HepG2 (cell line): ENCODE results near the gene RAB24. TPM values are rescaled to one million over a fixed set of nuclear protein-coding genes. Genes with fewer than 3 reads are reported as not detected.

Experiments used
- ATAC-seq: fragments of 200-7000 bp; cut with Tn5 transposase; 3 replicates; pipeline ENCODE4 v1.9.1; 2020; ENCODE audit warnings: mild to moderate bottlenecking, moderate library complexity
- BruUV-seq: library from RNA; stranded (reverse); fragments of 400-500 nt; replicated peaks from 2 replicates; lab custom pipeline; 2021; lab: Mats Ljungman, UMichigan
- CTCF ChIA-PET: fragments of 300-600 bp; formaldehyde crosslinking; extraction: SDS; loops from one replicate; lab custom pipeline; 2021; ENCODE audit warnings: low total read pairs, inconsistent platforms, low intra/inter-chr PET ratio; lab: Yijun Ruan, JAX
- POLR2A ChIA-PET: fragments of 350-600 bp; sonication (Branson Sonifier 250); formaldehyde crosslinking; loops from one replicate; lab custom pipeline; 2020; ENCODE audit warnings: antibody characterized with exemption, inconsistent platforms; lab: Yijun Ruan, JAX
- DNase-seq: peaks from one replicate; pipeline ENCODE4 v3.0.0-alpha.2; 2015; ENCODE audit warnings: low spot score
- FAIRE-seq: peaks from 3 replicates; lab custom pipeline; 2011; peaks lifted over from hg19 to GRCh38; lab: Jason Lieb, UNC
- H2AFZ ChIP-seq: one replicate; pipeline ENCODE4 v1.6.1; 2011; ENCODE audit warnings: low read length, inconsistent platforms
- H3K27ac ChIP-seq: fragments of 300-600 bp; 3 replicates; pipeline ENCODE4 v1.8.0; 2011; ENCODE audit warnings: mixed run types, mild to moderate bottlenecking, mixed read lengths, low read length, inconsistent platforms; ENCODE audit not compliant: insufficient read depth; ENCODE audit errors: extremely low read length
- H3K27me3 ChIP-seq, 2 experiments: fragments of 200-600 bp in 1 of 2; 2 replicates in 1 of 2; 3 replicates in 1 of 2; pipeline versions ENCODE4 v1.6.0 to v1.8.0; 2011; ENCODE audit warnings: low read length in 2 of 2, mild to moderate bottlenecking in 2 of 2, moderate library complexity in 2 of 2, inconsistent platforms in 1 of 2; ENCODE audit not compliant: insufficient read depth in 2 of 2, control insufficient read depth in 1 of 2
- H3K36me3 ChIP-seq, 2 experiments: fragments of 200-600 bp in 1 of 2; replicated peaks in 1 of 2; 2 replicates in 1 of 2; 3 replicates in 1 of 2; pipeline versions ENCODE4 v1.5.1 to v1.8.0; 2011; ENCODE audit warnings: low read length in 2 of 2, inconsistent platforms in 1 of 2; ENCODE audit not compliant: insufficient read depth in 2 of 2, control insufficient read depth in 1 of 2
- H3K4me1 ChIP-seq: 2 replicates; pipeline ENCODE4 v1.5.1; 2012; ENCODE audit warnings: low read length, inconsistent platforms; ENCODE audit not compliant: insufficient read depth
- H3K4me2 ChIP-seq: 2 replicates; pipeline ENCODE4 v1.6.0; 2011; ENCODE audit warnings: low read depth, low read length, inconsistent platforms
- H3K4me3 ChIP-seq, 3 experiments: fragments of 200-600 bp in 1 of 3; sonication (generic), shearing (Covaris generic) in 1 of 3; replicated peaks in 1 of 3; 2 replicates each; pipeline ENCODE4 v1.5.1; 2011 to 2016; ENCODE audit warnings: low read length in 3 of 3, inconsistent platforms in 2 of 3, low read depth in 2 of 3, mild to moderate bottlenecking in 2 of 3, control low read depth in 1 of 3, mixed read lengths in 1 of 3; ENCODE audit not compliant: insufficient read depth in 1 of 3
- H3K79me2 ChIP-seq: one replicate; pipeline ENCODE4 v1.6.1; 2011; ENCODE audit warnings: low read length, inconsistent platforms; ENCODE audit not compliant: insufficient read depth
- H3K9ac ChIP-seq: 2 replicates; pipeline ENCODE4 v1.6.0; 2011; ENCODE audit warnings: mild to moderate bottlenecking, low read depth, low read length, inconsistent platforms; ENCODE audit not compliant: insufficient read depth
- H3K9me3 ChIP-seq: 2 replicates; pipeline ENCODE4 v1.5.1; 2012; ENCODE audit warnings: mild to moderate bottlenecking, low read length
- H4K20me1 ChIP-seq: 2 replicates; pipeline ENCODE4 v1.6.0; 2011; ENCODE audit warnings: inconsistent platforms, mild to moderate bottlenecking, low read length, moderate library complexity; ENCODE audit not compliant: insufficient read depth
- CHD2 ChIP-seq: IDR thresholded peaks from 2 replicates; pipeline ENCODE4 v1.6.1; 2011; ENCODE audit warnings: low read depth, low read length, improper control_type of control experiment
- DZIP1 ChIP-seq: sonication (generic); formaldehyde crosslinking; IDR thresholded peaks from 2 replicates; pipeline ENCODE4 v1.5.0; 2020; ENCODE audit warnings: mild to moderate bottlenecking, missing genetic modification reagents
- HNF4A ChIP-seq: sonication (generic); formaldehyde crosslinking; IDR thresholded peaks from 2 replicates; pipeline ENCODE4 v1.4.0; 2020; ENCODE audit warnings: missing genetic modification reagents
- JUND ChIP-seq: sonication (generic); formaldehyde crosslinking; IDR thresholded peaks from 2 replicates; pipeline ENCODE4 v1.8.0; 2022; ENCODE audit warnings: mild to moderate bottlenecking, missing genetic modification reagents
- MYC ChIP-seq: sonication (generic); formaldehyde crosslinking; IDR thresholded peaks from 2 replicates; pipeline ENCODE4 v1.9.0; 2021; ENCODE audit warnings: missing genetic modification reagents, borderline replicate concordance
- NCOA5 ChIP-seq: sonication (generic); formaldehyde crosslinking; IDR thresholded peaks from 2 replicates; pipeline ENCODE4 v1.4.0; 2020; ENCODE audit warnings: missing genetic modification reagents
- PAF1 ChIP-seq: IDR thresholded peaks from 2 replicates; pipeline ENCODE4 v1.6.1; 2016; ENCODE audit warnings: missing genetic modification reagents, missing compliant biosample characterization
- PITX1 ChIP-seq: sonication (generic); formaldehyde crosslinking; IDR thresholded peaks from 2 replicates; pipeline ENCODE4 v1.5.1; 2020; ENCODE audit warnings: mild to moderate bottlenecking, missing genetic modification reagents
- POLR2G ChIP-seq: fragments of 200-400 bp; formaldehyde crosslinking; IDR thresholded peaks from 2 replicates; pipeline ENCODE4 v1.6.1; 2018; ENCODE audit warnings: mild to moderate bottlenecking, low read depth, low read length, moderate library complexity
- RBFOX2 ChIP-seq: fragments of 200-400 bp; formaldehyde crosslinking; IDR thresholded peaks from 2 replicates; pipeline ENCODE4 v1.6.1; 2017; ENCODE audit warnings: low read depth, mild to moderate bottlenecking, low read length
- RXRA ChIP-seq: sonication (generic); formaldehyde crosslinking; IDR thresholded peaks from 2 replicates; pipeline ENCODE4 v1.5.1; 2020; ENCODE audit warnings: missing genetic modification reagents
- SKIL ChIP-seq: sonication (generic); formaldehyde crosslinking; IDR thresholded peaks from 2 replicates; pipeline ENCODE4 v1.8.0; 2022; ENCODE audit warnings: missing genetic modification reagents, mild to moderate bottlenecking, moderate library complexity, borderline replicate concordance
- TARDBP ChIP-seq: sonication (generic); formaldehyde crosslinking; IDR thresholded peaks from 2 replicates; pipeline ENCODE4 v1.8.0; 2022; ENCODE audit warnings: mild to moderate bottlenecking, missing genetic modification reagents
- WGBS: methylation state at CpG from one replicate; pipeline ENCODE4 v1.1.6; 2017; ENCODE audit warnings: low lambda C conversion rate; 5-methylcytosine and 5-hydroxymethylcytosine counted together
- in situ Hi-C: cut with HindIII; loops from 2 replicates; pipeline ENCODE4 v1.10.0; 2017; ENCODE audit warnings: low pct_unique_long_range_greater_than_20kb; ENCODE audit not compliant: extremely low pct_ligation_motif_present
- intact Hi-C: fragments of 100-400 bp; cut with micrococcal nuclease; formaldehyde crosslinking; loops from one replicate; pipeline ENCODE4 v1.10.0; 2022; ENCODE audit not compliant: unreplicated experiment
- polyA plus RNA-seq, 8 experiments: library from polyadenylated mRNA; depleted of rRNA in 3 of 8; stranded (reverse) in 7 of 8; unstranded in 1 of 8; fragments of >200 nt; fragmentation: Illumina TruSeq in 4 of 8; extraction: Trizol in 4 of 8; gene quantifications; 2 replicates each; pipeline versions ENCODE4 v1.2.1 to v1.2.3, GENCODE V29; 2011 to 2016; ENCODE audit warnings: low read depth in 4 of 8, missing spikeins in 1 of 8, mixed read lengths in 1 of 8; ENCODE audit not compliant: insufficient read depth in 1 of 8
- total RNA-seq, 5 experiments: library from RNA; depleted of rRNA; stranded (reverse); fragments of >200 nt; fragmentation: Illumina TruSeq; extraction: Trizol; gene quantifications; 2 replicates each; pipeline ENCODE4 v1.2.3, GENCODE V29; 2016; ENCODE audit warnings: low read depth in 1 of 5
- TF ChIP-seq, protein P1 (sequence below): sonication (generic); formaldehyde crosslinking; IDR thresholded peaks from 2 replicates; pipeline ENCODE4 v1.4.0; 2020; ENCODE audit warnings: missing genetic modification reagents, borderline replicate concordance
- TF ChIP-seq, protein P2 (sequence below): sonication (generic); formaldehyde crosslinking; IDR thresholded peaks from 2 replicates; pipeline ENCODE4 v1.5.0; 2020; ENCODE audit warnings: missing genetic modification reagents, mild to moderate bottlenecking, borderline replicate concordance

The RAB24 gene
- total and polyA plus RNA-seq, 2 of the 13 experiments (the other 11 are each of a cell fraction or from before 2014, with no cell fraction given) = 22.9 to 63.7 TPM

DNA sequence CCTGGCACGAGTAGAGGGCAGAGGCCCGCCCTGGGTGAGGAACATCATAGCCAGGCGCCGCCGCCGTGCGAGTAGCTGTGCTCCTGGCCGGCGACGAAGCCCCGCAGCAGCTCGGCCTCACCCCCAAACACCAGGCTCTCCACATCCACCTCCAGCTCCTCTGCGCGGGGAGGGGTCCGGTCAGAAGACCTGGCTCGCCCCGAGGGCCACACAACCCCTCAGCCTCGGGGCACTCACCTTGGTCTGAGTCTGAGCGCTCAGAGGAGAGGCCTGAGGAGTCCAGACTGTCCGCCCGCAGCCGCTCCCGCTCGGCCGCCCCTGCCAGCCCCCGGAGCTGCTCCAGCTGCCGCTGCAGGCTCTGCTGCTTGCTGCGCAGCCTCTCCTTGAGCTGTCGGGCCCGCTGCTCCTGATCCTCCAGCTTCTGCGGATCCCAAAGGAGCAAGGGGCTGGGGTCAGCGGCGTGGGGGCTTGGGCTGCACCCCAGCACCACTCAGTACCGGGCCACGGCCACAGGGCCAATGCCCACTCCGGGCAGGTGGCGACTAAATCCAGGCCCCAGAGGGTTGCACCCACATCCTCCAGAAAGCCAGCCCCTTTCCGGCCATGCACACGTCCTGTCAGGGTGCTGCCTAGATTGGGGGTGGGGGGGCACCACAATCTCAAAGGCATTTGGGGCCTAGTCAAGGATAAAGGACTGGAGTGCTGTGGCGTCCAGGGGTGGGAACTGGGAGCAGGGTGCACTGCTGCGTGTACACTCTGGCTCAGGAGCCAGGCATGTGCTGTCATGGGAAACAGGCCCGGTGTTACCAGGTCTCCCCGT is 4.2 kb upstream of the RAB24 start:
- no TSS peak for BruUV-seq
- Histone ChIP-seq H2AFZ (no peak overlapping the region), H3K79me2 (peaks cover 27% of the 10 kb centered on the region), H3K4me2 (no peak overlapping the region), H3K9ac (no peak overlapping the region), H4K20me1 (peaks cover 23% of the 10 kb centered on the region), H3K27ac (no peak overlapping the region), H3K4me1 (peaks cover 40% of the 10 kb centered on the region), H3K27me3 (no peaks in the 10 kb centered on the region; a peak in 1 of 5 replicates), H3K4me3 (no peak overlapping the region), H3K36me3 (peaks cover 7 to 27% of the 10 kb centered on the region in 2 experiments), H3K9me3 (no peaks in the 10 kb centered on the region)
- ChIA-PET CTCF (no interaction called here), POLR2A (interaction anchor here (1.5 kb wide), 1 partner anchor 71 kb away, joined by 4 read pairs; no protein-coding TSS in a partner anchor)
- DNase-seq (no peak), ATAC-seq (no peak), FAIRE-seq (no peak)
- in situ Hi-C loops = no loop called here
- intact Hi-C loops = no loop called here
- WGBS = 97% methylated on average over 16 of the region's 43 CpGs
- TF ChIP-seq CHD2 (no peak), DZIP1 (0 out of 2 replicates have a peak, but pooled peaks have one; percentile 46), RBFOX2 (peak; percentile 72), RXRA (no peak), TARDBP (CRISPR knock-in tag) (no peak), PAF1 (CRISPR knock-in tag) (no peak), POLR2G (peak; percentile 19; the same call in 1 of the 2 replicates), NCOA5 (no peak), PITX1 (CRISPR knock-in tag) (peak; percentile 19; the same call in 1 of the 2 replicates), JUND (no peak), SKIL (CRISPR knock-in tag) (no peak), MYC (CRISPR knock-in tag) (no peak), HNF4A (CRISPR knock-in tag) (no peak)
- TF ChIP-seq, protein P1, sequence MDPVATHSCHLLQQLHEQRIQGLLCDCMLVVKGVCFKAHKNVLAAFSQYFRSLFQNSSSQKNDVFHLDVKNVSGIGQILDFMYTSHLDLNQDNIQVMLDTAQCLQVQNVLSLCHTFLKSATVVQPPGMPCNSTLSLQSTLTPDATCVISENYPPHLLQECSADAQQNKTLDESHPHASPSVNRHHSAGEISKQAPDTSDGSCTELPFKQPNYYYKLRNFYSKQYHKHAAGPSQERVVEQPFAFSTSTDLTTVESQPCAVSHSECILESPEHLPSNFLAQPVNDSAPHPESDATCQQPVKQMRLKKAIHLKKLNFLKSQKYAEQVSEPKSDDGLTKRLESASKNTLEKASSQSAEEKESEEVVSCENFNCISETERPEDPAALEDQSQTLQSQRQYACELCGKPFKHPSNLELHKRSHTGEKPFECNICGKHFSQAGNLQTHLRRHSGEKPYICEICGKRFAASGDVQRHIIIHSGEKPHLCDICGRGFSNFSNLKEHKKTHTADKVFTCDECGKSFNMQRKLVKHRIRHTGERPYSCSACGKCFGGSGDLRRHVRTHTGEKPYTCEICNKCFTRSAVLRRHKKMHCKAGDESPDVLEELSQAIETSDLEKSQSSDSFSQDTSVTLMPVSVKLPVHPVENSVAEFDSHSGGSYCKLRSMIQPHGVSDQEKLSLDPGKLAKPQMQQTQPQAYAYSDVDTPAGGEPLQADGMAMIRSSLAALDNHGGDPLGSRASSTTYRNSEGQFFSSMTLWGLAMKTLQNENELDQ = no peak
- TF ChIP-seq, protein P2, sequence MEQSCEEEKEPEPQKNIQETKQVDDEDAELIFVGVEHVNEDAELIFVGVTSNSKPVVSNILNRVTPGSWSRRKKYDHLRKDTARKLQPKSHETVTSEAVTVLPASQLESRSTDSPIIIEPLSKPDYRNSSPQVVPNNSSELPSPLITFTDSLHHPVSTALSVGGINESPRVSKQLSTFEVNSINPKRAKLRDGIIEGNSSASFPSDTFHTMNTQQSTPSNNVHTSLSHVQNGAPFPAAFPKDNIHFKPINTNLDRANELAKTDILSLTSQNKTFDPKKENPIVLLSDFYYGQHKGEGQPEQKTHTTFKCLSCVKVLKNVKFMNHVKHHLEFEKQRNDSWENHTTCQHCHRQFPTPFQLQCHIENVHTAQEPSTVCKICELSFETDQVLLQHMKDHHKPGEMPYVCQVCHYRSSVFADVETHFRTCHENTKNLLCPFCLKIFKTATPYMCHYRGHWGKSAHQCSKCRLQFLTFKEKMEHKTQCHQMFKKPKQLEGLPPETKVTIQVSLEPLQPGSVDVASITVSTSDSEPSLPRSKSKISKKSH = peak; percentile 18; the same call in 1 of the 2 replicates
